HepG2 (cell line): ENCODE measurements around the gene SHTN1.

Source experiments
- CEBPB ChIP-seq: IDR thresholded peaks from 2 replicates; pipeline ENCODE4 v1.6.1; 2011; ENCODE audit warnings: low read depth, low read length, improper control_type of control experiment, borderline replicate concordance
- EP300 ChIP-seq, 3 experiments: sonication (generic) in 1 of 3; formaldehyde crosslinking in 1 of 3; IDR thresholded peaks; 2 replicates each; pipeline versions ENCODE4 v1.5.1 to v1.6.1; 2011 to 2020; ENCODE audit warnings: low read depth in 2 of 3, low read length in 2 of 3, borderline replicate concordance in 1 of 3, improper control_type of control experiment in 1 of 3, mild to moderate bottlenecking in 1 of 3, missing genetic modification reagents in 1 of 3, moderate library complexity in 1 of 3
- SMAD3 ChIP-seq: sonication (generic); formaldehyde crosslinking; IDR thresholded peaks from 2 replicates; pipeline ENCODE4 v1.4.0; 2020; ENCODE audit warnings: missing genetic modification reagents
- SMARCC2 ChIP-seq: fragments of 450-650 bp; IDR thresholded peaks from 2 replicates; pipeline ENCODE4 v1.6.1; 2017; ENCODE audit warnings: antibody characterized with exemption, mild to moderate bottlenecking
- ZFP1 ChIP-seq: IDR thresholded peaks from 2 replicates; pipeline ENCODE4 v1.6.1; 2016
- ZFX ChIP-seq: sonication (generic); formaldehyde crosslinking; IDR thresholded peaks from 2 replicates; pipeline ENCODE4 v1.4.0; 2020; ENCODE audit warnings: mild to moderate bottlenecking, low read depth, missing genetic modification reagents, moderate library complexity
- ZNF138 ChIP-seq: sonication (generic); formaldehyde crosslinking; IDR thresholded peaks from 2 replicates; pipeline ENCODE4 v1.5.0; 2020; ENCODE audit warnings: mild to moderate bottlenecking, low read depth, missing genetic modification reagents
- TF ChIP-seq, protein P1 (sequence below): sonication (generic); formaldehyde crosslinking; IDR thresholded peaks from 2 replicates; pipeline ENCODE4 v1.5.0; 2020; ENCODE audit warnings: mild to moderate bottlenecking, missing genetic modification reagents, moderate library complexity
- TF ChIP-seq, protein P2 (sequence below): sonication (generic); formaldehyde crosslinking; IDR thresholded peaks from one replicate; pipeline ENCODE4 v1.5.1; 2020; ENCODE audit warnings: mild to moderate bottlenecking, missing genetic modification reagents; ENCODE audit errors: not compliant biosample characterization
- TF ChIP-seq, protein P3 (sequence below): sonication (generic); formaldehyde crosslinking; IDR thresholded peaks from 2 replicates; pipeline ENCODE4 v1.5.1; 2020; ENCODE audit warnings: missing genetic modification reagents, mild to moderate bottlenecking, borderline replicate concordance

DNA sequence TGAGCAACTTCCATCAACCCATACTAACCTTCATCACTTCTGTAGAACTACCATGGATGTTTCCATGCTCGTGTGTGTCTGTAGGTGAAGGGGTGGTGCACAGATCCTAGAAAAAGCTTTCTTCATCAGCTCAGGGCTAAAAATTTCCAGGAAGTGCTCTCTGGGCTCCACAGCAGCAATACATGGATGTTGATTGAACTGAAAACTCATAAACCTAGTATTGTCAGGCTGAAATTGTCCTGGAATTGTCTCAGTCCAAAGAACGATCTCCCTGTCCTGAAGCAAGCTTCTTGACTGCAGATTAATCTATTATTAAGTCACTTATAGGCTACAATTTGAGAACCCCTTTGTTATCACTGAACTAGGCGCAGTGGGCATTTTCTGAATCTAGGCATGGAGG lies 115.9 kb downstream of the SHTN1 start:
- TF ChIP-seq, protein P1, sequence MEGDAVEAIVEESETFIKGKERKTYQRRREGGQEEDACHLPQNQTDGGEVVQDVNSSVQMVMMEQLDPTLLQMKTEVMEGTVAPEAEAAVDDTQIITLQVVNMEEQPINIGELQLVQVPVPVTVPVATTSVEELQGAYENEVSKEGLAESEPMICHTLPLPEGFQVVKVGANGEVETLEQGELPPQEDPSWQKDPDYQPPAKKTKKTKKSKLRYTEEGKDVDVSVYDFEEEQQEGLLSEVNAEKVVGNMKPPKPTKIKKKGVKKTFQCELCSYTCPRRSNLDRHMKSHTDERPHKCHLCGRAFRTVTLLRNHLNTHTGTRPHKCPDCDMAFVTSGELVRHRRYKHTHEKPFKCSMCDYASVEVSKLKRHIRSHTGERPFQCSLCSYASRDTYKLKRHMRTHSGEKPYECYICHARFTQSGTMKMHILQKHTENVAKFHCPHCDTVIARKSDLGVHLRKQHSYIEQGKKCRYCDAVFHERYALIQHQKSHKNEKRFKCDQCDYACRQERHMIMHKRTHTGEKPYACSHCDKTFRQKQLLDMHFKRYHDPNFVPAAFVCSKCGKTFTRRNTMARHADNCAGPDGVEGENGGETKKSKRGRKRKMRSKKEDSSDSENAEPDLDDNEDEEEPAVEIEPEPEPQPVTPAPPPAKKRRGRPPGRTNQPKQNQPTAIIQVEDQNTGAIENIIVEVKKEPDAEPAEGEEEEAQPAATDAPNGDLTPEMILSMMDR (CRISPR knock-in tag), result no peak
- TF ChIP-seq CEBPB, result no peak
- no peak for TF ChIP-seq ZNF138 (CRISPR knock-in tag)
- TF ChIP-seq, protein P2, sequence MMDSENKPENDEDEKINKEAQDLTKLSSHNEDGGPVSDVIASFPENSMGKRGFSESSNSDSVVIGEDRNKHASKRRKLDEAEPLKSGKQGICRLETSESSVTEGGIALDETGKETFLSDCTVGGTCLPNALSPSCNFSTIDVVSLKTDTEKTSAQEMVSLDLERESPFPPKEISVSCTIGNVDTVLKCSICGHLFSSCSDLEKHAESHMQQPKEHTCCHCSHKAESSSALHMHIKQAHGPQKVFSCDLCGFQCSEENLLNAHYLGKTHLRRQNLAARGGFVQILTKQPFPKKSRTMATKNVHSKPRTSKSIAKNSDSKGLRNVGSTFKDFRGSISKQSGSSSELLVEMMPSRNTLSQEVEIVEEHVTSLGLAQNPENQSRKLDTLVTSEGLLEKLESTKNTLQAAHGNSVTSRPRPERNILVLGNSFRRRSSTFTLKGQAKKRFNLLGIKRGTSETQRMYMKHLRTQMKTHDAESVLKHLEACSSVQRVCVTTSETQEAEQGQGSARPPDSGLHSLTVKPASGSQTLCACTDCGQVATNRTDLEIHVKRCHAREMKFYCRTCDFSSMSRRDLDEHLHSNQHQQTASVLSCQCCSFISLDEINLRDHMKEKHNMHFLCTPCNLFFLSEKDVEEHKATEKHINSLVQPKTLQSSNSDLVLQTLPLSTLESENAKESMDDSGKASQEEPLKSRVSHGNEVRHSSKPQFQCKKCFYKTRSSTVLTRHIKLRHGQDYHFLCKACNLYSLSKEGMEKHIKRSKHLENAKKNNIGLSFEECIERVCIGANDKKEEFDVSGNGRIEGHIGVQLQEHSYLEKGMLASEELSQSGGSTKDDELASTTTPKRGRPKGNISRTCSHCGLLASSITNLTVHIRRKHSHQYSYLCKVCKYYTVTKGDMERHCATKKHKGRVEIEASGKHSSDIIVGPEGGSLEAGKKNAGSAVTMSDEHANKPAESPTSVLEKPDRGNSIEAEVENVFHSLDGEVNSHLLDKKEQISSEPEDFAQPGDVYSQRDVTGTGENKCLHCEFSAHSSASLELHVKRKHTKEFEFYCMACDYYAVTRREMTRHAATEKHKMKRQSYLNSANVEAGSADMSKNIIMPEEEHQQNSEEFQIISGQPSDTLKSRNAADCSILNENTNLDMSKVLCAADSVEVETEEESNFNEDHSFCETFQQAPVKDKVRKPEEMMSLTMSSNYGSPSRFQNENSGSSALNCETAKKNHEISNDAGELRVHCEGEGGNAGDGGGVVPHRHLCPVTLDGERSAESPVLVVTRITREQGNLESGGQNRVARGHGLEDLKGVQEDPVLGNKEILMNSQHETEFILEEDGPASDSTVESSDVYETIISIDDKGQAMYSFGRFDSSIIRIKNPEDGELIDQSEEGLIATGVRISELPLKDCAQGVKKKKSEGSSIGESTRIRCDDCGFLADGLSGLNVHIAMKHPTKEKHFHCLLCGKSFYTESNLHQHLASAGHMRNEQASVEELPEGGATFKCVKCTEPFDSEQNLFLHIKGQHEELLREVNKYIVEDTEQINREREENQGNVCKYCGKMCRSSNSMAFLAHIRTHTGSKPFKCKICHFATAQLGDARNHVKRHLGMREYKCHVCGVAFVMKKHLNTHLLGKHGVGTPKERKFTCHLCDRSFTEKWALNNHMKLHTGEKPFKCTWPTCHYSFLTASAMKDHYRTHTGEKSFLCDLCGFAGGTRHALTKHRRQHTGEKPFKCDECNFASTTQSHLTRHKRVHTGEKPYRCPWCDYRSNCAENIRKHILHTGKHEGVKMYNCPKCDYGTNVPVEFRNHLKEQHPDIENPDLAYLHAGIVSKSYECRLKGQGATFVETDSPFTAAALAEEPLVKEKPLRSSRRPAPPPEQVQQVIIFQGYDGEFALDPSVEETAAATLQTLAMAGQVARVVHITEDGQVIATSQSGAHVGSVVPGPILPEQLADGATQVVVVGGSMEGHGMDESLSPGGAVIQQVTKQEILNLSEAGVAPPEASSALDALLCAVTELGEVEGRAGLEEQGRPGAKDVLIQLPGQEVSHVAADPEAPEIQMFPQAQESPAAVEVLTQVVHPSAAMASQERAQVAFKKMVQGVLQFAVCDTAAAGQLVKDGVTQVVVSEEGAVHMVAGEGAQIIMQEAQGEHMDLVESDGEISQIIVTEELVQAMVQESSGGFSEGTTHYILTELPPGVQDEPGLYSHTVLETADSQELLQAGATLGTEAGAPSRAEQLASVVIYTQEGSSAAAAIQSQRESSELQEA, result no peak
- no peak for TF ChIP-seq SMARCC2
- TF ChIP-seq ZFX (CRISPR knock-in tag), result no peak
- TF ChIP-seq EP300 (IDR thresholded peaks at IDR 0.05; ENCODE audit: low read depth in 2 of 2, low read length in 2 of 2), result no peak
- TF ChIP-seq EP300 (CRISPR knock-in tag; IDR thresholded peaks at IDR 0.05; ENCODE audit: borderline replicate concordance), result no peak
- TF ChIP-seq, protein P3, sequence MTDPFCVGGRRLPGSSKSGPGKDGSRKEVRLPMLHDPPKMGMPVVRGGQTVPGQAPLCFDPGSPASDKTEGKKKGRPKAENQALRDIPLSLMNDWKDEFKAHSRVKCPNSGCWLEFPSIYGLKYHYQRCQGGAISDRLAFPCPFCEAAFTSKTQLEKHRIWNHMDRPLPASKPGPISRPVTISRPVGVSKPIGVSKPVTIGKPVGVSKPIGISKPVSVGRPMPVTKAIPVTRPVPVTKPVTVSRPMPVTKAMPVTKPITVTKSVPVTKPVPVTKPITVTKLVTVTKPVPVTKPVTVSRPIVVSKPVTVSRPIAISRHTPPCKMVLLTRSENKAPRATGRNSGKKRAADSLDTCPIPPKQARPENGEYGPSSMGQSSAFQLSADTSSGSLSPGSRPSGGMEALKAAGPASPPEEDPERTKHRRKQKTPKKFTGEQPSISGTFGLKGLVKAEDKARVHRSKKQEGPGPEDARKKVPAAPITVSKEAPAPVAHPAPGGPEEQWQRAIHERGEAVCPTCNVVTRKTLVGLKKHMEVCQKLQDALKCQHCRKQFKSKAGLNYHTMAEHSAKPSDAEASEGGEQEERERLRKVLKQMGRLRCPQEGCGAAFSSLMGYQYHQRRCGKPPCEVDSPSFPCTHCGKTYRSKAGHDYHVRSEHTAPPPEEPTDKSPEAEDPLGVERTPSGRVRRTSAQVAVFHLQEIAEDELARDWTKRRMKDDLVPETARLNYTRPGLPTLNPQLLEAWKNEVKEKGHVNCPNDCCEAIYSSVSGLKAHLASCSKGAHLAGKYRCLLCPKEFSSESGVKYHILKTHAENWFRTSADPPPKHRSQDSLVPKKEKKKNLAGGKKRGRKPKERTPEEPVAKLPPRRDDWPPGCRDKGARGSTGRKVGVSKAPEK, result no peak
- TF ChIP-seq ZFP1 (CRISPR knock-in tag), result no peak
- no peak for TF ChIP-seq SMAD3 (CRISPR knock-in tag)
